HG02840 (cell line): ENCODE data around the gene RAB31.
"Not testable (repeated sequence)": the region's sequence is repeated elsewhere in the genome, so short reads cannot be mapped to it uniquely, and the experiment has no call there.

Experiments
- ATAC-seq: cut with Tn5 transposase; IDR thresholded peaks from one replicate; pipeline ENCODE4 v1.9.1; 2021; ENCODE audit warnings: mild to moderate bottlenecking, moderate library complexity, moderate number of reproducible peaks; ENCODE audit not compliant: unreplicated experiment, low FRiP score

The RAB31 gene

GRCh38 chr18:9871244-9871746 lies 163.2 kb downstream of the RAB31 start:
- ATAC-seq, result no peak

- ATAC-seq, result no peak
These were observed 164.7 kb downstream of the RAB31 start for GRCh38 chr18:9872823-9873222.

- no peak for ATAC-seq
These were observed 166.6 kb downstream of the RAB31 start for GRCh38 chr18:9874728-9875127.

- ATAC-seq, result no peak
These were observed 168.2 kb downstream of the RAB31 start for GRCh38 chr18:9876212-9876866.

GRCh38 chr18:9876867-9877654 lies 169.0 kb downstream of the RAB31 start:
- ATAC-seq, result no peak

- no peak for ATAC-seq
These were observed 169.5 kb downstream of the RAB31 start for GRCh38 chr18:9877655-9878014.

GRCh38 chr18:9878095-9878494 lies 170.0 kb downstream of the RAB31 start:
- ATAC-seq, result no peak

GRCh38 chr18:9878783-9879242 lies 170.7 kb downstream of the RAB31 start:
- ATAC-seq, result no peak

- ATAC-seq, result no peak
These were observed 176.0 kb downstream of the RAB31 start for GRCh38 chr18:9884090-9884489.

GRCh38 chr18:9884532-9885140 lies 176.5 kb downstream of the RAB31 start:
- ATAC-seq, result no peak

- no peak for ATAC-seq
These were observed 177.3 kb downstream of the RAB31 start, which contains the start of gene TXNDC2 for GRCh38 chr18:9885170-9886004. Gene TXNDC2, plus strand, starts transcription at chr18:9885973. Its CDS starts 708 bp downstream, at chr18:9886681.

- ATAC-seq, result no peak
These were observed 177.9 kb downstream of the RAB31 start for GRCh38 chr18:9886005-9886348.

GRCh38 chr18:9887992-9888391 lies 179.9 kb downstream of the RAB31 start:
- ATAC-seq, result no peak

GRCh38 chr18:9890196-9890595 lies 182.1 kb downstream of the RAB31 start:
- ATAC-seq, result no peak

GRCh38 chr18:9890957-9891356 lies 182.9 kb downstream of the RAB31 start:
- no peak for ATAC-seq

- ATAC-seq, result not testable (repeated sequence)
These were observed 183.4 kb downstream of the RAB31 start for GRCh38 chr18:9891515-9891914.

GRCh38 chr18:9894454-9895068 lies 186.5 kb downstream of the RAB31 start:
- ATAC-seq, result no peak

- no peak for ATAC-seq
These were observed 189.0 kb downstream of the RAB31 start for GRCh38 chr18:9897129-9897528.

- ATAC-seq, result not testable (repeated sequence)
These were observed 189.7 kb downstream of the RAB31 start for GRCh38 chr18:9897787-9898291.
